ENCODE results near the gene HOXA4. TPM values are rescaled to one million over a fixed set of nuclear protein-coding genes. Genes with fewer than 3 reads are reported as not detected.

The HOXA4 gene
- total RNA-seq, 1 donor from 2014 or later = 0.30 TPM

- no peak overlapping the region for H3K27ac Mint-ChIP-seq (ENCODE audit: unreplicated experiment)
- H3K36me3 Mint-ChIP-seq (ENCODE audit: low read depth) = peaks cover 5% of the 10 kb centered on the region
- peaks cover 15% of the 10 kb centered on the region for H3K4me1 Mint-ChIP-seq (ENCODE audit: low read depth)
- DNase-seq (ENCODE audit: low spot score) = no peak
- peak overlapping the region; percentile 64 for H3K4me3 Mint-ChIP-seq (ENCODE audit: unreplicated experiment)
- peaks cover 2% of the 10 kb centered on the region for H3K9me3 Mint-ChIP-seq (ENCODE audit: low read depth)
- H3K27me3 Mint-ChIP-seq (ENCODE audit: low read depth) = peaks cover 90% of the 10 kb centered on the region
- no peak for TF ChIP-seq CTCF (IDR thresholded peaks at IDR 0.05)
These were observed 19.4 kb upstream of the HOXA4 start for GRCh38 chr7:27149842-27150567.

- DNase-seq (ENCODE audit: low spot score) = no peak
- Mint-ChIP-seq H3K27ac (ENCODE audit: unreplicated experiment) (no peak overlapping the region), H3K4me1 (ENCODE audit: low read depth) (peaks cover 11% of the 10 kb centered on the region), H3K4me3 (ENCODE audit: unreplicated experiment) (no peak overlapping the region), H3K9me3 (ENCODE audit: low read depth) (peaks cover 2% of the 10 kb centered on the region), H3K36me3 (ENCODE audit: low read depth) (peaks cover 2% of the 10 kb centered on the region), H3K27me3 (ENCODE audit: low read depth) (peaks cover 89% of the 10 kb centered on the region)
- TF ChIP-seq CTCF (IDR thresholded peaks at IDR 0.05) = no peak
These were observed 18.4 kb upstream of the HOXA4 start for GRCh38 chr7:27148756-27149641.

DNA sequence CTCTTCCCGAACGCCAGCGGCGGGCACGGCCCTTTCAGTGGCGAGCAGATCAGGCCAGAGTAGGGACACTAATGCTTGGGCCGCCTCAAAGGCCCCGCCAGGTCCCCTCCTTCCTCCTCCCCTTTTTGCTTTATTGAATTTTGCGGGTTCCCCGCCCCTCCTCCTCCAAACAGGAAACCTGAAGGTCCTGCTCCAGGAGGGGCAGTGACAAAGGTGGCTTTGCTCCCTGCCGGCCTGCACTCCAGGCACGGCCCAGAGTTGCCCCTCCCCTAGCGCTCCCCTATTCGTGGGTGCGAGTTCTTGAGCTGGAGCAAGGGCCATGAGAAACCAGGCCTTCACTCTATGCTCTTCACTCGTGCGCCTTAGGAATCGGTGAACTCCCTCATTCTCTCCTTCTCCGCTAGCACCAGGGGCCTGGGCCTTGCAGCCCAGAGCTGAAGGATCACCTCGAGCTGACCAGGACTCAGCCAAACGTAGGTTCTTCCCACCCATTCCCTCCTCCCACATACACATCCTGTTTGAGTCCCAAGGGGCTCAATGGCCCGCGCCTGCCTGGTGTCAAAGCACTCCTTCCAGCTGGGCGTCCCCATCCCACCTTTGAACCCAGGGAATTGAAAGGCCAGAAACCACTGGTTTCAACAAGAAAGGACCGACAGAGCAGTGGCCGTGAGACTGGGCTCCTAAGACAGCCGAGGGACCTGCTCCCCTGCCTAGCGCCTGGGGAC, 17.6 kb upstream of the HOXA4 start:
- no peak overlapping the region for H3K4me3 Mint-ChIP-seq (ENCODE audit: unreplicated experiment)
- H3K36me3 Mint-ChIP-seq (ENCODE audit: low read depth) = peaks cover 2% of the 10 kb centered on the region
- no peak for TF ChIP-seq CTCF (IDR thresholded peaks at IDR 0.05)
- peaks cover 87% of the 10 kb centered on the region for H3K27me3 Mint-ChIP-seq (ENCODE audit: low read depth)
- H3K9me3 Mint-ChIP-seq (ENCODE audit: low read depth) = peaks cover 2% of the 10 kb centered on the region
- H3K4me1 Mint-ChIP-seq (ENCODE audit: low read depth) = peaks cover 15% of the 10 kb centered on the region
- H3K27ac Mint-ChIP-seq (ENCODE audit: unreplicated experiment) = peak overlapping the region; percentile 54
- no peak for DNase-seq (ENCODE audit: low spot score)

DNA sequence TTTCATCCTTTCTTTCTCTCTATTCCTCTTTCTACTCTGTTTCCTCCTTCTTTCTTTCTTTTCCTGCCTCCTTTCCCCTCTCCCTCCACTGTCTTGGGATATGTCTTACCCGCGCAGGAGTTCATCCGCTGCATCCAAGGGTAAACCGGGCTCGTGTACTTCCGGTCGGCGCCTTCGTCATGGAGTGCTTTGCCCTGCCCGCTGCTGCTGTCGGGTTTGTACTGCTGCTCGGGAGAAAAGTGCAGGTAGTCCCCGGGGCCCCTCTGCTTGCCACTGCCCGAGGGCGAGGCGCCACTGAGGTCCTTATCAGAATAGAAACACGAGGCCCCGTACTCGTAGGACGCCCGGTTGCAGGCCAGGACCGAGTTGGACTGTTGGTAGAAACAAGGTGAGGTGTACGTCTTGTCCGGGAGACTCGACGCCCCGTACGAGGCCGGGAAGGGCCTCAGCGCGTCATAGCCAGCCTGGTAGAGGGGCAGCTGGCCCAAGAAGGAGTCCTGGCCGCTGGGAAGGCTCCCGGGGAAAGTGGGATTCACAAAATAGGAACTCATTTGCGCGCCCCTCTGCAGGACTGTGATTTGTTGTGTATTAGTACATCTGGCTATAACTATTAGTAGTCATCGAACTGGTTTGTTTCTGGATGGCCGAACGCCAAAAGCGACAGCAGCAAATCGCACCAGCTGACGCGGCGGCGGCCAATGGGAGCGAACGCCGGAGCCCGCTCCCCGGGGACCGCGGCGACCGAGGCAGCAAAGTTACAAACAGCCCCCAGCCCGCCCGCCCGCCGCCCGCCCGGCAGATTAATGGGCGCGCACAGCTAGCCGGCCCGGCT, 16.9 kb upstream of the HOXA4 start, which contains the start of gene HOXA6:
TSS of gene HOXA6 (minus strand) at position 576 of the 832 bp plus-strand sequence. CDS start at position 551, 25 bp downstream.
- no peak for TF ChIP-seq CTCF (IDR thresholded peaks at IDR 0.05)
- peaks cover 86% of the 10 kb centered on the region for H3K27me3 Mint-ChIP-seq (ENCODE audit: low read depth)
- peak; percentile 80 for DNase-seq (ENCODE audit: low spot score)
- H3K4me1 Mint-ChIP-seq (ENCODE audit: low read depth) = peaks cover 20% of the 10 kb centered on the region
- peaks cover 2% of the 10 kb centered on the region for H3K9me3 Mint-ChIP-seq (ENCODE audit: low read depth)
- H3K36me3 Mint-ChIP-seq (ENCODE audit: low read depth) = peaks cover 2% of the 10 kb centered on the region
- H3K27ac Mint-ChIP-seq (ENCODE audit: unreplicated experiment) = peak within 1 kb of the TSS; percentile 54
- peak within 1 kb of the TSS; percentile 22 for H3K4me3 Mint-ChIP-seq (ENCODE audit: unreplicated experiment)

Measured in chondrocyte (in vitro differentiated cells).